ENCODE measurements around the gene KHDC4.
A peak's percentile ranks its signal among the peaks of the same experiment; 100 is the strongest.

The KHDC4 gene

GRCh38 chr1:155934097-155934935 lies at the start of gene KHDC4:
Gene KHDC4 (minus strand): TSS chr1:155934413. CDS start chr1:155934373, 40 bp downstream.
- DNase-seq = peak; percentile 97 to 100

GRCh38 chr1:155983191-155984024 lies 49.2 kb upstream of the KHDC4 start:
- no peak for DNase-seq

GRCh38 chr1:155982106-155982505 lies 47.9 kb upstream of the KHDC4 start:
- DNase-seq = no peak

- DNase-seq = no peak
Observed at GRCh38 chr1:155981266-155982088, 47.3 kb upstream of the KHDC4 start.

GRCh38 chr1:155979597-155980343 lies 45.6 kb upstream of the KHDC4 start:
- DNase-seq = no peak

GRCh38 chr1:155978973-155979429 lies 44.8 kb upstream of the KHDC4 start:
- DNase-seq = no peak

GRCh38 chr1:155978325-155978972 lies 44.2 kb upstream of the KHDC4 start, which contains the start of gene ARHGEF2:
Gene ARHGEF2 (minus strand): TSS chr1:155978547. CDS start chr1:155978427, 120 bp downstream.
- DNase-seq = peak in 1 of 2 donors; percentile 70

- DNase-seq = peak in 1 of 2 donors; percentile 52
Observed at GRCh38 chr1:155977690-155978324, 43.6 kb upstream of the KHDC4 start.

- DNase-seq = no peak
Observed at GRCh38 chr1:155976913-155977689, 42.9 kb upstream of the KHDC4 start.

GRCh38 chr1:155976062-155976912 lies 42.1 kb upstream of the KHDC4 start:
- peak in 1 of 2 donors; percentile 41 for DNase-seq

- DNase-seq = no peak
Observed at GRCh38 chr1:155975375-155976061, 41.3 kb upstream of the KHDC4 start.

- DNase-seq = peak; percentile 88 to 90
Observed at GRCh38 chr1:155974208-155975115, 40.2 kb upstream of the KHDC4 start.

- no peak for DNase-seq
Observed at GRCh38 chr1:155973723-155974122, 39.5 kb upstream of the KHDC4 start.

GRCh38 chr1:155971910-155972809 lies 37.9 kb upstream of the KHDC4 start:
- peak; percentile 34 to 71 for DNase-seq

GRCh38 chr1:155970531-155971167 lies 36.4 kb upstream of the KHDC4 start:
- DNase-seq = peak; percentile 77 to 78

Data from hippocampal formation (tissue), 2 donors.